HEK293 (cell line): ENCODE results near the gene CYP1A1.

Experiments
- CTCF ChIA-PET: fragments of 350-600 bp; formaldehyde crosslinking; extraction: SDS; loops from one replicate; lab custom pipeline; 2021; ENCODE audit warnings: antibody characterized with exemption; lab: Yijun Ruan, JAX
- POLR2A ChIA-PET: fragments of 300-600 bp; formaldehyde crosslinking; extraction: SDS; loops from one replicate; lab custom pipeline; 2020; ENCODE audit warnings: antibody characterized with exemption, inconsistent platforms; lab: Yijun Ruan, JAX
- H3K27ac ChIP-seq: fragments of 200-500 bp; sonication (Bioruptor generic); 2 replicates; pipeline ENCODE4 v1.5.1; 2014; ENCODE audit warnings: low read depth, low read length, control low read depth, inconsistent platforms; ENCODE audit errors: extremely low read depth
- H3K36me3 ChIP-seq, 2 experiments: fragments of 200-500 bp in 1 of 2; sonication (Bioruptor generic) in 1 of 2; 1 replicate in 1 of 2; 2 replicates in 1 of 2; pipeline ENCODE4 v1.5.1; 2014 to 2017; ENCODE audit warnings: inconsistent platforms in 2 of 2, low read length in 2 of 2; ENCODE audit not compliant: control insufficient read depth in 2 of 2, insufficient read depth in 1 of 2
- H3K4me1 ChIP-seq: fragments of 200-500 bp; sonication (Bioruptor generic); 2 replicates; pipeline ENCODE4 v1.5.1; 2014; ENCODE audit warnings: mild to moderate bottlenecking, low read length, inconsistent platforms; ENCODE audit not compliant: control insufficient read depth, insufficient read depth
- H3K4me3 ChIP-seq: 2 replicates; pipeline ENCODE4 v1.5.1; 2011; ENCODE audit warnings: low read depth, mild to moderate bottlenecking, control low read depth, low read length, moderate library complexity
- H3K9me3 ChIP-seq: fragments of 200-500 bp; sonication (Bioruptor generic); 2 replicates; pipeline ENCODE4 v1.5.1; 2014; ENCODE audit warnings: low read depth, low read length, inconsistent platforms; ENCODE audit not compliant: control insufficient read depth, insufficient read depth
- BCL6B ChIP-seq: fragments of 450-650 bp; formaldehyde crosslinking; IDR thresholded peaks from 2 replicates; pipeline ENCODE4 v1.5.1; 2017; ENCODE audit warnings: missing biosample characterization, missing genetic modification characterization
- GLI4 ChIP-seq: fragments of 450-650 bp; formaldehyde crosslinking; IDR thresholded peaks from 2 replicates; pipeline ENCODE4 v1.5.1; 2016; ENCODE audit warnings: missing biosample characterization, missing genetic modification characterization
- GLIS2 ChIP-seq: fragments of 450-650 bp; formaldehyde crosslinking; IDR thresholded peaks from 2 replicates; pipeline ENCODE4 v1.5.1; 2016; ENCODE audit warnings: missing biosample characterization, missing genetic modification characterization
- KLF10 ChIP-seq: fragments of 450-650 bp; IDR thresholded peaks from 2 replicates; pipeline ENCODE4 v1.5.1; 2018; ENCODE audit warnings: missing biosample characterization, mild to moderate bottlenecking, missing genetic modification characterization
- PRDM2 ChIP-seq: fragments of 450-650 bp; formaldehyde crosslinking; IDR thresholded peaks from 2 replicates; pipeline ENCODE4 v1.5.1; 2016; ENCODE audit warnings: missing biosample characterization, missing genetic modification characterization, borderline replicate concordance
- SP3 ChIP-seq: fragments of 450-650 bp; formaldehyde crosslinking; IDR thresholded peaks from 2 replicates; pipeline ENCODE4 v1.5.1; 2016; ENCODE audit warnings: missing biosample characterization, missing genetic modification characterization
- ZBTB20 ChIP-seq: fragments of 450-650 bp; formaldehyde crosslinking; IDR thresholded peaks from 2 replicates; pipeline ENCODE4 v1.5.1; 2016; ENCODE audit warnings: missing biosample characterization, missing genetic modification characterization
- ZFHX2 ChIP-seq: fragments of 450-650 bp; formaldehyde crosslinking; conservative IDR thresholded peaks from 2 replicates; pipeline ENCODE4 v1.5.1; 2016; ENCODE audit warnings: missing biosample characterization, missing genetic modification characterization
- ZFP69B ChIP-seq: fragments of 450-650 bp; formaldehyde crosslinking; IDR thresholded peaks from 2 replicates; pipeline ENCODE4 v1.5.1; 2016; ENCODE audit warnings: missing biosample characterization, missing genetic modification characterization
- ZNF132 ChIP-seq: fragments of 450-650 bp; formaldehyde crosslinking; IDR thresholded peaks from 2 replicates; pipeline ENCODE4 v1.5.1; 2017; ENCODE audit warnings: missing biosample characterization, missing genetic modification characterization, borderline replicate concordance
- ZNF148 ChIP-seq: fragments of 450-650 bp; formaldehyde crosslinking; IDR thresholded peaks from 2 replicates; pipeline ENCODE4 v1.5.0; 2017; ENCODE audit warnings: missing biosample characterization, missing genetic modification characterization, borderline replicate concordance
- ZNF394 ChIP-seq: fragments of 450-650 bp; formaldehyde crosslinking; IDR thresholded peaks from 2 replicates; pipeline ENCODE4 v1.5.1; 2016; ENCODE audit warnings: missing biosample characterization, missing genetic modification characterization, mild to moderate bottlenecking, moderate library complexity, borderline replicate concordance
- ZNF558 ChIP-seq: fragments of 450-650 bp; formaldehyde crosslinking; IDR thresholded peaks from 2 replicates; pipeline ENCODE4 v1.5.1; 2016; ENCODE audit warnings: missing biosample characterization, missing genetic modification characterization
- ZNF571 ChIP-seq: fragments of 450-650 bp; formaldehyde crosslinking; IDR thresholded peaks from 2 replicates; pipeline ENCODE4 v1.5.0; 2017; ENCODE audit warnings: missing biosample characterization, missing genetic modification characterization
- ZNF639 ChIP-seq: fragments of 450-650 bp; formaldehyde crosslinking; IDR thresholded peaks from 2 replicates; pipeline ENCODE4 v1.5.1; 2016; ENCODE audit warnings: missing biosample characterization, missing genetic modification characterization
- ZNF677 ChIP-seq: fragments of 450-650 bp; IDR thresholded peaks from 2 replicates; pipeline ENCODE4 v1.5.0; 2018; ENCODE audit warnings: missing biosample characterization, mild to moderate bottlenecking, missing genetic modification characterization, moderate library complexity
- ZNF76 ChIP-seq: fragments of 450-650 bp; formaldehyde crosslinking; IDR thresholded peaks from 2 replicates; pipeline ENCODE4; 2016; ENCODE audit warnings: low read depth, missing biosample characterization, missing genetic modification characterization, borderline replicate concordance
- ZXDB ChIP-seq: fragments of 450-650 bp; formaldehyde crosslinking; IDR thresholded peaks from 2 replicates; pipeline ENCODE4 v1.5.1; 2016; ENCODE audit warnings: missing biosample characterization, missing genetic modification characterization
- TF ChIP-seq, protein P1 (sequence below): fragments of 450-650 bp; formaldehyde crosslinking; IDR thresholded peaks from 2 replicates; pipeline ENCODE4 v1.5.1; 2016; ENCODE audit warnings: missing biosample characterization, missing genetic modification characterization

The CYP1A1 gene

GRCh38 chr15:74680456-74680855, 44.9 kb downstream of the CYP1A1 start:
- TF ChIP-seq BCL6B (tag by site-specific recombination) (no peak), ZFHX2 (tag by site-specific recombination) (no peak), ZNF639 (tag by site-specific recombination) (no peak), ZNF148 (tag by site-specific recombination) (no peak), SP3 (tag by site-specific recombination) (no peak), ZBTB20 (no peak), ZNF558 (tag by site-specific recombination) (no peak), ZNF571 (no peak), ZNF132 (no peak), KLF10 (no peak), GLIS2 (tag by site-specific recombination) (no peak), ZNF76 (no peak), GLI4 (tag by site-specific recombination) (no peak), PRDM2 (tag by site-specific recombination) (no peak), ZXDB (tag by site-specific recombination) (no peak), ZNF677 (tag by site-specific recombination) (no peak), ZFP69B (tag by site-specific recombination) (no peak), ZNF394 (tag by site-specific recombination) (no peak)
- TF ChIP-seq, protein P1, sequence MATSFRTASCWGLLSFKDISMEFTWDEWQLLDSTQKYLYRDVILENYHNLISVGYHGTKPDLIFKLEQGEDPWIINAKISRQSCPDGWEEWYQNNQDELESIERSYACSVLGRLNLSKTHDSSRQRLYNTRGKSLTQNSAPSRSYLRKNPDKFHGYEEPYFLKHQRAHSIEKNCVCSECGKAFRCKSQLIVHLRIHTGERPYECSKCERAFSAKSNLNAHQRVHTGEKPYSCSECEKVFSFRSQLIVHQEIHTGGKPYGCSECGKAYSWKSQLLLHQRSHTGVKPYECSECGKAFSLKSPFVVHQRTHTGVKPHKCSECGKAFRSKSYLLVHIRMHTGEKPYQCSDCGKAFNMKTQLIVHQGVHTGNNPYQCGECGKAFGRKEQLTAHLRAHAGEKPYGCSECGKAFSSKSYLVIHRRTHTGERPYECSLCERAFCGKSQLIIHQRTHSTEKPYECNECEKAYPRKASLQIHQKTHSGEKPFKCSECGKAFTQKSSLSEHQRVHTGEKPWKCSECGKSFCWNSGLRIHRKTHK (tag by site-specific recombination), result no peak
- Histone ChIP-seq H3K4me1 (no peaks in the 10 kb centered on the region), H3K9me3 (no peaks in the 10 kb centered on the region), H3K36me3 (peaks cover 13 to 17% of the 10 kb centered on the region in 2 experiments), H3K4me3 (no peak overlapping the region), H3K27ac (no peak overlapping the region)
- ChIA-PET CTCF (interaction anchor here (0.7 to 1.5 kb wide), 2 partner anchors 15 to 45 kb away, joined by 3 to 4 read pairs; no protein-coding TSS in a partner anchor), POLR2A (no interaction called here)
